ENCODE results near the gene SLC35G3. TPM values are rescaled to one million over a fixed set of nuclear protein-coding genes. Genes with fewer than 3 reads are reported as not detected.
A peak's percentile ranks its signal among the peaks of the same experiment; 100 is the strongest.

The SLC35G3 gene
- total RNA-seq, 4 donors from 2014 or later, result not detected

- no peak overlapping the region for H3K4me3 ChIP-seq
- intact Hi-C loops (cut with DNase I), result no loop called here
- 90 to 100% methylated on average over 1 to 2 of the region's 2 CpGs for WGBS, 2 donors
- H3K4me1 ChIP-seq, result peaks cover 0 to 15% (median 6%) of the 10 kb centered on the region in 3 donors
- H3K36me3 ChIP-seq, result no peaks in the 10 kb centered on the region
- no peak for TF ChIP-seq POLR2A (IDR thresholded peaks at IDR 0.05)
- no peak for DNase-seq
- H3K9me3 ChIP-seq, result peaks cover 0 to 9% (median 3%) of the 10 kb centered on the region in 3 donors
- peaks cover 0 to 5% (median 0%) of the 10 kb centered on the region in 4 donors for H3K27me3 ChIP-seq
- no peak overlapping the region for H3K27ac ChIP-seq
Measured at GRCh38 chr17:35222452-35222851, 28.3 kb upstream of the SLC35G3 start.

- 56 to 59% methylated on average over 2 of the region's 2 CpGs for WGBS, 2 donors
- DNase-seq, result no peak
- Histone ChIP-seq H3K36me3 (no peaks in the 10 kb centered on the region), H3K27ac (peak overlapping the region in 1 of 4 donors; percentile 17), H3K4me1 (peaks cover 0 to 18% (median 6%) of the 10 kb centered on the region in 3 donors), H3K27me3 (peaks cover 0 to 10% (median 0%) of the 10 kb centered on the region in 4 donors), H3K9me3 (peaks cover 0 to 9% (median 3%) of the 10 kb centered on the region in 3 donors), H3K4me3 (no peak overlapping the region)
- intact Hi-C loops (cut with DNase I), result loop anchor here (10.0 kb wide), 1 partner anchor 74 kb away; the partner anchor contains the start of genes NLE1 and UNC45B
- TF ChIP-seq POLR2A (IDR thresholded peaks at IDR 0.05), result no peak
- TF ChIP-seq, protein P1, sequence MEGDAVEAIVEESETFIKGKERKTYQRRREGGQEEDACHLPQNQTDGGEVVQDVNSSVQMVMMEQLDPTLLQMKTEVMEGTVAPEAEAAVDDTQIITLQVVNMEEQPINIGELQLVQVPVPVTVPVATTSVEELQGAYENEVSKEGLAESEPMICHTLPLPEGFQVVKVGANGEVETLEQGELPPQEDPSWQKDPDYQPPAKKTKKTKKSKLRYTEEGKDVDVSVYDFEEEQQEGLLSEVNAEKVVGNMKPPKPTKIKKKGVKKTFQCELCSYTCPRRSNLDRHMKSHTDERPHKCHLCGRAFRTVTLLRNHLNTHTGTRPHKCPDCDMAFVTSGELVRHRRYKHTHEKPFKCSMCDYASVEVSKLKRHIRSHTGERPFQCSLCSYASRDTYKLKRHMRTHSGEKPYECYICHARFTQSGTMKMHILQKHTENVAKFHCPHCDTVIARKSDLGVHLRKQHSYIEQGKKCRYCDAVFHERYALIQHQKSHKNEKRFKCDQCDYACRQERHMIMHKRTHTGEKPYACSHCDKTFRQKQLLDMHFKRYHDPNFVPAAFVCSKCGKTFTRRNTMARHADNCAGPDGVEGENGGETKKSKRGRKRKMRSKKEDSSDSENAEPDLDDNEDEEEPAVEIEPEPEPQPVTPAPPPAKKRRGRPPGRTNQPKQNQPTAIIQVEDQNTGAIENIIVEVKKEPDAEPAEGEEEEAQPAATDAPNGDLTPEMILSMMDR (IDR thresholded peaks at IDR 0.05), result no peak
Measured at GRCh38 chr17:35218915-35219314, 24.7 kb upstream of the SLC35G3 start.

DNA sequence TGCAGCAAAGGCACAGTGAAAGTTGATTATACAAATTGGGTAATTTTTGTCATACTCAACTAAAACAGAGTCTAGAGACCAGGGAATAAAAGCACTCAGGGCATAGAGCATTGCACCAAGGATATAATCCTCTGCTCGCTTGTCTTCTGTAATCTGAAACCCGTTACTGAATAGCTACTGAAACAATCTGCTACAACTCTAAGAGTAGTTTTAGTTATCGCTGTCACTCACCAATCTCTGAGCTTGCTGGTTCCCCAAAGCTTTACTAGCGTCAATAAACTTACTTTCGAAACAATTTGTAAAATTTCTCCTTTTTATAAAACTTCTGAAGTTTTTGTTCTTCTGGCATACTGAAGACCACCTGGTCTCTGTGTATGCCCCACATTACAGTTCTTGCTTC, 22.9 kb upstream of the SLC35G3 start:
- intact Hi-C loops (cut with DNase I), result loop anchor here (10.0 kb wide), 1 partner anchor 72 kb away; the partner anchor contains the start of genes NLE1 and UNC45B
- Histone ChIP-seq H3K9me3 (peaks cover 0 to 1% (median under 1%) of the 10 kb centered on the region in 3 donors), H3K4me3 (no peak overlapping the region), H3K27ac (no peak overlapping the region), H3K4me1 (peaks cover 0 to 24% (median 6%) of the 10 kb centered on the region in 3 donors), H3K36me3 (no peaks in the 10 kb centered on the region), H3K27me3 (peaks cover 0 to 7% (median 0%) of the 10 kb centered on the region in 4 donors)
- WGBS, 2 donors, result 69% methylated on average over 5 of the region's 5 CpGs
- DNase-seq, result no peak
- no peak for TF ChIP-seq POLR2A (IDR thresholded peaks at IDR 0.05)
- TF ChIP-seq, protein P1 (IDR thresholded peaks at IDR 0.05), result no peak

DNA sequence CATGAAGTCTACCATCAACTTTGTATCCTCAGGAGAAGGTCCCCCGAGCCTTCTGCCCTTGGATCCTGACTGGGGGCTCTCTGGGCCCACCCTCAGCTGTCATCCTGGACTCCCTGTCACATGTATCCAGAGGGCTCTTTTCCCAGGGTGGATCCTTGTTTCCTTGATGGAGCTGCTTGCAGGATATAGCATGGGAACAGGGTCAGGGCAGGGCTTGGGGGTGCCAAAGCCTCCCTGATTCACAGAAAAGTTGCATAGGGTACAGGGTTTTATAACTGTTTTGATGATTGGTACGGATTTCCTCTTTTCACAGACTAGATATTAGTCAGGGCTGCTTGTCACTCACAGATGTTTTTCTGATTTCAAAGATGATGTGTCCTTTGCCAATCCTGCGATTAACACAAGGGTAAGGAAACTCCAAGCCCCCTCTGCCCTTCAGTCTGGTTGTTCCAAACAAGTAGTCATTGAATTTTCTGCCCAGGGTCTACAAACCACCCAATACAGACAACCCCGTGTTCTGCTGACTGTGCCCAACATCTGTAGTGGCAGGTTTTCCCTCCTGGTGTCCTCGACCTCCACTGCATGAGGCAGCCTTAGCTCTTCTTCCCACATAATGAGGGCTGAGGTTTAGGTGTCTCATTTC, 20.6 kb upstream of the SLC35G3 start:
- H3K36me3 ChIP-seq, result no peaks in the 10 kb centered on the region
- 51 to 53% methylated on average over 5 of the region's 5 CpGs for WGBS, 2 donors
- no peak for DNase-seq
- TF ChIP-seq POLR2A (IDR thresholded peaks at IDR 0.05), result no peak
- TF ChIP-seq, protein P1 (IDR thresholded peaks at IDR 0.05), result no peak
- no peaks in the 10 kb centered on the region for H3K9me3 ChIP-seq
- intact Hi-C loops (cut with DNase I), result loop anchor here (10.0 kb wide), 1 partner anchor 70 kb away; the partner anchor contains the start of genes NLE1 and UNC45B
- no peak overlapping the region for H3K4me3 ChIP-seq
- peaks cover 0 to 21% (median 6%) of the 10 kb centered on the region in 3 donors for H3K4me1 ChIP-seq
- H3K27ac ChIP-seq, result peak overlapping the region in 3 of 4 donors; percentile 31 to 75 (median 55)
- H3K27me3 ChIP-seq, result peaks cover 0 to 10% (median 0%) of the 10 kb centered on the region in 4 donors

DNA sequence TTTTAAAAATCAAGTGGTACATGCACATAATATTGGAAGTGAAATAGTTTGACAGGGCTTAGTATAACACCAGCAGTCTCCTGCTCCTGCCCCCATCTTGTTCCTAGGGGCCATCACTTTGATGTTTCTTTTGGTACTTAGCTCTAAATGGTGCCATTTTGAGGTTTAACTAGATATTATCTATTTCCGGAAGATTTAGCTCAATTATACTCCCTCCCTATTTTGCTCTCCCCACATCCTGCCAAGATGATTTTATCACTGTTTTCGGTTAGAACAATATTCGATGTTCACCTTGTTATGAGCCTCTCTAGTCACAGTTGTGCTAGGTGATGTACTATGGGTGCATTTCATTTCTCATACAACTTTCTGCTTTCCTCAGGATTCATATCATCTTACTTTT, 20.0 kb upstream of the SLC35G3 start:
- TF ChIP-seq, protein P1 (IDR thresholded peaks at IDR 0.05), result no peak
- TF ChIP-seq POLR2A (IDR thresholded peaks at IDR 0.05), result peak in 1 of 4 donors; percentile 5
- H3K4me1 ChIP-seq, result peaks cover 0 to 16% (median under 1%) of the 10 kb centered on the region in 3 donors
- H3K36me3 ChIP-seq, result no peaks in the 10 kb centered on the region
- H3K27me3 ChIP-seq, result peaks cover 0 to 11% (median 0%) of the 10 kb centered on the region in 4 donors
- H3K27ac ChIP-seq, result peak overlapping the region in 3 of 4 donors; percentile 24 to 75 (median 55)
- no peaks in the 10 kb centered on the region for H3K9me3 ChIP-seq
- no peak for DNase-seq
- WGBS, 2 donors, result 44 to 56% methylated on average over 3 of the region's 3 CpGs
- intact Hi-C loops (cut with DNase I), result loop anchor here (10.0 kb wide), 1 partner anchor 69 kb away; the partner anchor contains the start of genes NLE1 and UNC45B
- H3K4me3 ChIP-seq, result no peak overlapping the region
